ENCODE measurements around the gene TXNRD1.
A peak's percentile ranks its signal among the peaks of the same experiment; 100 is the strongest.
"Not testable (repeated sequence)": the region's sequence is repeated elsewhere in the genome, so short reads cannot be mapped to it uniquely, and the experiment has no call there.

The TXNRD1 gene

DNA sequence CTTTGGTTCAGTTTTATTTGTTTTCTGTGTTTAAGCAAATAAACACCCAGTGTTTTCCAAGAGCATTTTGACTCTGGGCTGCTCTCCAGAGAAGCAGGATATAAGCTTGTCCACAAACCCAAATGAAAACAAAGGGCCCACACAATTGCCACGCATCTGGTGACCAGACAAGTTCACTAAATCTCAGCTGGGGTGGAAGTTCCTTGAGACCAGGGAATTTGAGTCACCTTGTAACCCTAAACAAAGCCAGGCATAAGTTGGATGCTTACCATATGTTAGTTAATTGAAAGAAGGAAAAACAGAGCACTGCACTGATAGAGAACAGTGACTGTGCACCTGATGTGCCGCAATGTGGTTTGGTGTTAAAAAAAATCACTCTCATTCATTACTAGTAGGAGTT, 1.6 kb upstream of the TXNRD1 start:
- Mint-ChIP-seq H3K27me3 (ENCODE audit: low read depth) (peaks cover 12% of the 10 kb centered on the region), H3K9me3 (peaks cover 4% of the 10 kb centered on the region), H3K27ac (no peak overlapping the region), H3K36me3 (ENCODE audit: low read depth) (no peaks in the 10 kb centered on the region), H3K4me1 (peaks cover 5% of the 10 kb centered on the region), H3K4me3 (peak overlapping the region in 2 of 3 experiments; percentile 24 to 31)
- TF ChIP-seq, protein P1, sequence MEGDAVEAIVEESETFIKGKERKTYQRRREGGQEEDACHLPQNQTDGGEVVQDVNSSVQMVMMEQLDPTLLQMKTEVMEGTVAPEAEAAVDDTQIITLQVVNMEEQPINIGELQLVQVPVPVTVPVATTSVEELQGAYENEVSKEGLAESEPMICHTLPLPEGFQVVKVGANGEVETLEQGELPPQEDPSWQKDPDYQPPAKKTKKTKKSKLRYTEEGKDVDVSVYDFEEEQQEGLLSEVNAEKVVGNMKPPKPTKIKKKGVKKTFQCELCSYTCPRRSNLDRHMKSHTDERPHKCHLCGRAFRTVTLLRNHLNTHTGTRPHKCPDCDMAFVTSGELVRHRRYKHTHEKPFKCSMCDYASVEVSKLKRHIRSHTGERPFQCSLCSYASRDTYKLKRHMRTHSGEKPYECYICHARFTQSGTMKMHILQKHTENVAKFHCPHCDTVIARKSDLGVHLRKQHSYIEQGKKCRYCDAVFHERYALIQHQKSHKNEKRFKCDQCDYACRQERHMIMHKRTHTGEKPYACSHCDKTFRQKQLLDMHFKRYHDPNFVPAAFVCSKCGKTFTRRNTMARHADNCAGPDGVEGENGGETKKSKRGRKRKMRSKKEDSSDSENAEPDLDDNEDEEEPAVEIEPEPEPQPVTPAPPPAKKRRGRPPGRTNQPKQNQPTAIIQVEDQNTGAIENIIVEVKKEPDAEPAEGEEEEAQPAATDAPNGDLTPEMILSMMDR (IDR thresholded peaks at IDR 0.05; ENCODE audit: unreplicated experiment in 3 of 3), result no peak

DNA sequence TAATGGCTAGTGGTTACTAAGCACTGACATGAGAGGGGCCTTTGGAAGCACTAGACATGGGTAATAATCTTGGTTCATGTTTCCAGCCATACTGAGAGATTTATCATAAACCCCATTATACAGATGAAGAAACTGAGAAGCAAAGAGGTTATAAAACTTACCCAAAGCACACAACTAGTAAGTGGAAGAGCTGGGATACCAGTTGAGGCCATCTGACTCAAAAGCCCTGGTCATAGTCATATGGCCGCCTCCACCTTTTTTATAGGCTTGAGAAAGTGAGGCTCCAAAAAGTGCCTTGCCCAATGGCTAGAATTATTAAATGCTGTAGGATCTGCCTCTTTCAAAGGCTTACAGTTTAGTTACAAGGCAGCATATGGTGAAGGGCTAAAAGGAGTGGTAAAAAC, 944 bp downstream of the TXNRD1 start:
- Mint-ChIP-seq H3K4me3 (peak overlapping the region; percentile 81 to 88 (median 87)), H3K27ac (peak overlapping the region; percentile 40 to 73 (median 53)), H3K9me3 (no peaks in the 10 kb centered on the region), H3K27me3 (ENCODE audit: low read depth) (peaks cover 12% of the 10 kb centered on the region), H3K36me3 (ENCODE audit: low read depth) (no peaks in the 10 kb centered on the region), H3K4me1 (peaks cover 16% of the 10 kb centered on the region)
- TF ChIP-seq, protein P1 (IDR thresholded peaks at IDR 0.05; ENCODE audit: unreplicated experiment in 3 of 3), result no peak

DNA sequence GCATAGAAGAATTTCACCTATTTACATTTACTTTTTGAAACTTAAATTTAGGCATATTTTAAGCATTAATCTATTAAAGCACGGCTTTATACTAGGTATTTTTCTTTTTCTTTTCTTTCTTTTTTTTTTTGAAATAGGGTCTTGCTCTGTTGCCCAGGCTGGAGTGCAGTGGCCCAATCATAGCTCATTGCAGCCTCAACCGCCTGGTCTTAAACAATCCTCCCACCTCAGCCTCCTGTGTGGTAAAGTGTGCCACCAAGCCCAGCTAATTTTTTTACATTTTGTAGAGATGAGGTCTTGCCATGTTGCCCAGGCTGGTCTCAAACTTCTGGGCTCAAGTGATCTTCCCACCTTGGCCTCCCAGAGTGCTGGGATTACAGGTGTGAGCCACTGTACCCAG, 2.9 kb downstream of the TXNRD1 start:
- peaks cover 16% of the 10 kb centered on the region for H3K4me1 Mint-ChIP-seq
- H3K36me3 Mint-ChIP-seq (ENCODE audit: low read depth); H3K9me3 Mint-ChIP-seq: not testable (repeated sequence)
- peak overlapping the region in 2 of 3 experiments; percentile 14 to 34 for H3K4me3 Mint-ChIP-seq
- peaks cover 12% of the 10 kb centered on the region for H3K27me3 Mint-ChIP-seq (ENCODE audit: low read depth)
- peak overlapping the region in 1 of 3 experiments; percentile 40 for H3K27ac Mint-ChIP-seq

DNA sequence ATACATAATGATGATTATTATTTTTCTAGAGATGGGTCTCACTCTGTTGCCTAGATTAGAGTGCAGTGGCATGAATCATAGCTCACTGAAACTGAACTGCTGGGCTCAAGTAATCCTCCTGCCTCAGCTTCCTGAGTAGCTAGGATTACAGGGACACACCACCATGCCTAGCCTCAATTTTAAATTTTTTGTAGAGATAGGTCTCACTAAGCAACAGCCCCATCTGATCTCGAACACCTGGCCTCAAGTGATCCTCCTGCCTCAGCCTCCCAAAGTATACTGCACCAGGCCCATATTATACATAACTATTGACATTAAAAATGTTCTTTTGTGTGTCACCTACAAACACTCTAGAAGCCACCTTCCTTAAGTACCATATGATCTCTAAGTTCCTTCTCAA, 3.4 kb downstream of the TXNRD1 start:
- Mint-ChIP-seq H3K9me3 (no peaks in the 10 kb centered on the region), H3K4me1 (peaks cover 16% of the 10 kb centered on the region), H3K4me3 (peak overlapping the region in 1 of 3 experiments; percentile 21), H3K27me3 (ENCODE audit: low read depth) (peaks cover 12% of the 10 kb centered on the region), H3K36me3 (ENCODE audit: low read depth) (no peaks in the 10 kb centered on the region), H3K27ac (peak overlapping the region; percentile 49 to 56 (median 52))
- TF ChIP-seq, protein P1 (IDR thresholded peaks at IDR 0.05; ENCODE audit: unreplicated experiment in 3 of 3), result no peak

DNA sequence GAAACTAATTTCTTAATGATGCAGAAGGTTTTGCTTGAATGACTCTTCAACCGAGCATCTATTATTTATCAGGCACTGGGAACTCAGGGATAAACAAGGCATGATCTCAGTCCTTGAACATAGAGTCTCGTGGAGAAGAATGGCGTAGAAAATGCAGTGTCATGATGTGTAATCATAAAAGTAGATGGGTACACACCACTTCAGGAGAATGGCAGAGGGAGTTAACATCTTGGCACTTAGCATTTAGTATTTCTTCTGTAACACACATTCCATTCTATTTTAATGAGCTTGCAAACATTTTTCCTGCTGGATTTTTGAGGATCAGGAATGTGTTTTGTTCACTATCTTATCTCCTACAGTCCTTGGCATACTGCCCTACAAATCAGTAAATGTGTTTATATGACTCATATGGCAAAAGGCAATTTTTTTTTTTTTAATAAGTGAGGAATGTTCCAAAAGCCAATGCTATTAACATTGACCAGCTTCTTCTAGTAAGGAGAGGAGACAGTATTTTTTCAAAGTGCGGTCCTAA, 3.8 kb downstream of the TXNRD1 start:
- no peaks in the 10 kb centered on the region for H3K9me3 Mint-ChIP-seq
- TF ChIP-seq, protein P1 (IDR thresholded peaks at IDR 0.05; ENCODE audit: unreplicated experiment in 3 of 3), result no peak
- no peak overlapping the region for H3K4me3 Mint-ChIP-seq
- peaks cover 16% of the 10 kb centered on the region for H3K4me1 Mint-ChIP-seq
- H3K27me3 Mint-ChIP-seq (ENCODE audit: low read depth), result peaks cover 16% of the 10 kb centered on the region
- H3K27ac Mint-ChIP-seq, result peak overlapping the region; percentile 49 to 56 (median 52)
- no peaks in the 10 kb centered on the region for H3K36me3 Mint-ChIP-seq (ENCODE audit: low read depth)

DNA sequence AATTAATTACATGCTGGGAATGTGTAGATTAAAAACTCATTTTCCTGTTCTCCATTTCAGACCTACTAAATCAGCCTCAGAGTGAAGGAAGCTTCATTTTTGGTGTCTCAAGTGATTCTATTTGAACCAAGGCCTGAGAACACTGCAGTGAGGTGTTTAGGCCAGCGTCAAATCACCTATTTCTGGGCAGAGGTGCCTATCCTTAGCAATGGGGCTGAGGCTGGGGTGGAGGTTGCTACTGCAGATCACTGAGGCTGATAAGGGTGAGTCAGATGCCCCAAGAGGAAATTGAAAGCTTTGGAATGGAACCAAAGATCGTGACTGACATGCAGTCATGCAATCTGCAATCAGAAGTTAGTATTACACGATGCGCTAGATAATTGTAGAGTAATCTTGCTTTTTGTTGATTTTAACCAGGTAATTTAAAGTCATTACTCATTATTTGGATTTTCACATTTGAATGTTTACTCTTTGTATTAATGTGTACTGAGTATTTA, 4.4 kb downstream of the TXNRD1 start:
- Mint-ChIP-seq H3K36me3 (ENCODE audit: low read depth) (no peaks in the 10 kb centered on the region), H3K27ac (peak overlapping the region; percentile 49 to 56 (median 52)), H3K9me3 (no peaks in the 10 kb centered on the region), H3K27me3 (ENCODE audit: low read depth) (peaks cover 20% of the 10 kb centered on the region), H3K4me1 (peaks cover 16% of the 10 kb centered on the region), H3K4me3 (no peak overlapping the region)
- TF ChIP-seq, protein P1 (IDR thresholded peaks at IDR 0.05; ENCODE audit: unreplicated experiment in 3 of 3), result no peak
